ENCODE results near the gene SCTR.

The SCTR gene

GRCh38 chr2:119463990-119464389, 60.3 kb downstream of the SCTR start:
- no peak for ATAC-seq
- TF ChIP-seq, protein P1, sequence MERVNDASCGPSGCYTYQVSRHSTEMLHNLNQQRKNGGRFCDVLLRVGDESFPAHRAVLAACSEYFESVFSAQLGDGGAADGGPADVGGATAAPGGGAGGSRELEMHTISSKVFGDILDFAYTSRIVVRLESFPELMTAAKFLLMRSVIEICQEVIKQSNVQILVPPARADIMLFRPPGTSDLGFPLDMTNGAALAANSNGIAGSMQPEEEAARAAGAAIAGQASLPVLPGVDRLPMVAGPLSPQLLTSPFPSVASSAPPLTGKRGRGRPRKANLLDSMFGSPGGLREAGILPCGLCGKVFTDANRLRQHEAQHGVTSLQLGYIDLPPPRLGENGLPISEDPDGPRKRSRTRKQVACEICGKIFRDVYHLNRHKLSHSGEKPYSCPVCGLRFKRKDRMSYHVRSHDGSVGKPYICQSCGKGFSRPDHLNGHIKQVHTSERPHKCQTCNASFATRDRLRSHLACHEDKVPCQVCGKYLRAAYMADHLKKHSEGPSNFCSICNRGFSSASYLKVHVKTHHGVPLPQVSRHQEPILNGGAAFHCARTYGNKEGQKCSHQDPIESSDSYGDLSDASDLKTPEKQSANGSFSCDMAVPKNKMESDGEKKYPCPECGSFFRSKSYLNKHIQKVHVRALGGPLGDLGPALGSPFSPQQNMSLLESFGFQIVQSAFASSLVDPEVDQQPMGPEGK (CRISPR knock-in tag; IDR thresholded peaks at IDR 0.05; ENCODE audit: borderline replicate concordance) = no peak
- TF ChIP-seq RARB (CRISPR knock-in tag; IDR thresholded peaks at IDR 0.05) (no peak), PPARA (CRISPR knock-in tag; IDR thresholded peaks at IDR 0.05; ENCODE audit: borderline replicate concordance) (no peak), ISL1 (CRISPR knock-in tag; IDR thresholded peaks at IDR 0.05) (no peak)

GRCh38 chr2:119463136-119463535, 61.1 kb downstream of the SCTR start:
- TF ChIP-seq TOX (CRISPR knock-in tag; IDR thresholded peaks at IDR 0.05; ENCODE audit: borderline replicate concordance) = no peak
- TF ChIP-seq GLIS3 (CRISPR knock-in tag; IDR thresholded peaks at IDR 0.05) = no peak
- no peak for TF ChIP-seq ZFP3 (CRISPR knock-in tag; IDR thresholded peaks at IDR 0.05)
- TF ChIP-seq ISL1 (CRISPR knock-in tag; IDR thresholded peaks at IDR 0.05) = no peak
- TF ChIP-seq OSR1 (CRISPR knock-in tag; IDR thresholded peaks at IDR 0.05) = no peak
- TF ChIP-seq RARB (CRISPR knock-in tag; IDR thresholded peaks at IDR 0.05) = no peak
- TF ChIP-seq, protein P2, sequence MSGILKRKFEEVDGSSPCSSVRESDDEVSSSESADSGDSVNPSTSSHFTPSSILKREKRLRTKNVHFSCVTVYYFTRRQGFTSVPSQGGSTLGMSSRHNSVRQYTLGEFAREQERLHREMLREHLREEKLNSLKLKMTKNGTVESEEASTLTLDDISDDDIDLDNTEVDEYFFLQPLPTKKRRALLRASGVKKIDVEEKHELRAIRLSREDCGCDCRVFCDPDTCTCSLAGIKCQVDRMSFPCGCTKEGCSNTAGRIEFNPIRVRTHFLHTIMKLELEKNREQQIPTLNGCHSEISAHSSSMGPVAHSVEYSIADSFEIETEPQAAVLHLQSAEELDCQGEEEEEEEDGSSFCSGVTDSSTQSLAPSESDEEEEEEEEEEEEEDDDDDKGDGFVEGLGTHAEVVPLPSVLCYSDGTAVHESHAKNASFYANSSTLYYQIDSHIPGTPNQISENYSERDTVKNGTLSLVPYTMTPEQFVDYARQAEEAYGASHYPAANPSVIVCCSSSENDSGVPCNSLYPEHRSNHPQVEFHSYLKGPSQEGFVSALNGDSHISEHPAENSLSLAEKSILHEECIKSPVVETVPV (CRISPR knock-in tag; IDR thresholded peaks at IDR 0.05) = no peak
- no peak for TF ChIP-seq BACH2 (CRISPR knock-in tag; IDR thresholded peaks at IDR 0.05; ENCODE audit: borderline replicate concordance)
- TF ChIP-seq ZNF565 (CRISPR knock-in tag; conservative IDR thresholded peaks at IDR 0.05; ENCODE audit: low read depth) = no peak
- TF ChIP-seq, protein P1 (CRISPR knock-in tag; IDR thresholded peaks at IDR 0.05; ENCODE audit: borderline replicate concordance) = no peak
- TF ChIP-seq ZNF8 (CRISPR knock-in tag; IDR thresholded peaks at IDR 0.05) = no peak
- TF ChIP-seq SNAI2 (CRISPR knock-in tag; IDR thresholded peaks at IDR 0.05) = no peak
- TF ChIP-seq ESRRG (CRISPR knock-in tag; IDR thresholded peaks at IDR 0.05) = no peak
- TF ChIP-seq CREB5 (CRISPR knock-in tag; IDR thresholded peaks at IDR 0.05; ENCODE audit: low read depth) = no peak
- TF ChIP-seq CSDC2 (CRISPR knock-in tag; IDR thresholded peaks at IDR 0.05) = no peak
- TF ChIP-seq ZFP30 (CRISPR knock-in tag; IDR thresholded peaks at IDR 0.05) = no peak
- no peak for TF ChIP-seq TCF4 (CRISPR knock-in tag; IDR thresholded peaks at IDR 0.05; ENCODE audit: borderline replicate concordance)
- TF ChIP-seq TSHZ2 (CRISPR knock-in tag; IDR thresholded peaks at IDR 0.05) = no peak
- no peak for ATAC-seq

DNA sequence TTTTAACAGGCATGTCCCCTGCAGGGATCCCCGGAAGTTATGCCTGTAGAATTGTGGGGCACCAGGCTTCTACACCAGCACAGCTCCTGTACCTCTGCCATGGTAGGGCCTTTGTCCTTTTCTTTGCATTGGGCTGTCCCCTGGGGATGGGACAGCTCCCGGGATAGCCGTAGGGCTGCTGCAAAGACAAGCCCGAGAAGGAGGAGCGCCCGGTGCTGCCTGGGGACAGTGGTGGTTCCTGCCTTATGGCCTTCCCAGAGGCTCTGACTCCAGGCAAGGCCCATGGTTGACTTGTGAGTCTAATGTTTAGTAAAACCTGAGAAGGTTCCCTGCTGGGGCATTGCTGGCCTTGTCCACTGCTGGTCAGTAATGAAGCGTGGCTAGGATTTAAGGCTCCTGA, 61.7 kb downstream of the SCTR start:
- no peak for TF ChIP-seq ESRRG (CRISPR knock-in tag; IDR thresholded peaks at IDR 0.05)
- TF ChIP-seq CSDC2 (CRISPR knock-in tag; IDR thresholded peaks at IDR 0.05) = no peak
- no peak for TF ChIP-seq CREB5 (CRISPR knock-in tag; IDR thresholded peaks at IDR 0.05; ENCODE audit: low read depth)
- no peak for TF ChIP-seq ISL1 (CRISPR knock-in tag; IDR thresholded peaks at IDR 0.05)
- TF ChIP-seq, protein P2 (CRISPR knock-in tag; IDR thresholded peaks at IDR 0.05) = no peak
- TF ChIP-seq BACH2 (CRISPR knock-in tag; IDR thresholded peaks at IDR 0.05; ENCODE audit: borderline replicate concordance) = no peak
- TF ChIP-seq RARB (CRISPR knock-in tag; IDR thresholded peaks at IDR 0.05) = no peak

More for the DNA sequence above, 61.7 kb downstream of the SCTR start:
- no peak for ATAC-seq

All from SK-N-SH treated with all-trans-retinoic acid at 6 μM for 48 hours (cell line).